Panc1 (cell line): ENCODE results near the gene GCA.

Experiments
- CTCF ChIP-seq: fragments of 450-650 bp; IDR thresholded peaks from 2 replicates; pipeline ENCODE4 v1.5.1; 2017; ENCODE audit warnings: mild to moderate bottlenecking
- POLR2AphosphoS5 ChIP-seq: IDR thresholded peaks from 2 replicates; pipeline ENCODE4 v1.6.1; 2012; ENCODE audit warnings: mild to moderate bottlenecking, low read depth, low read length, moderate library complexity
- REST ChIP-seq, 2 experiments: IDR thresholded peaks; 2 replicates each; pipeline ENCODE4 v1.6.1; 2011 to 2012; ENCODE audit warnings: low read depth in 2 of 2, control low read depth in 1 of 2, low read length in 1 of 2, mild to moderate bottlenecking in 1 of 2, moderate library complexity in 1 of 2; ENCODE audit not compliant: insufficient read depth in 1 of 2
- SIN3A ChIP-seq: IDR thresholded peaks from 2 replicates; pipeline ENCODE4 v1.6.1; 2012; ENCODE audit warnings: low read depth, mild to moderate bottlenecking, low read length, moderate library complexity, borderline replicate concordance; ENCODE audit not compliant: insufficient read depth
- TCF7L2 ChIP-seq: IDR thresholded peaks from 2 replicates; pipeline ENCODE4 v1.6.1; 2011; ENCODE audit warnings: mild to moderate bottlenecking, low read depth, low read length, inconsistent platforms

- TF ChIP-seq CTCF (no peak), POLR2AphosphoS5 (no peak), SIN3A (no peak), TCF7L2 (no peak), REST (IDR thresholded peaks at IDR 0.05; ENCODE audit: insufficient read depth in 1 of 2, low read depth in 2 of 2, low read length in 1 of 2) (no peak)
These were observed 37.9 kb downstream of the GCA start for GRCh38 chr2:162381851-162382250.
